Measurements from ENCODE around the gene MYH14.
"Not testable (repeated sequence)": the region's sequence is repeated elsewhere in the genome, so short reads cannot be mapped to it uniquely, and the experiment has no call there.

The MYH14 gene

GRCh38 chr19:50337031-50337430, 133.6 kb downstream of the MYH14 start:
- not testable (repeated sequence) for DNase-seq

DNA sequence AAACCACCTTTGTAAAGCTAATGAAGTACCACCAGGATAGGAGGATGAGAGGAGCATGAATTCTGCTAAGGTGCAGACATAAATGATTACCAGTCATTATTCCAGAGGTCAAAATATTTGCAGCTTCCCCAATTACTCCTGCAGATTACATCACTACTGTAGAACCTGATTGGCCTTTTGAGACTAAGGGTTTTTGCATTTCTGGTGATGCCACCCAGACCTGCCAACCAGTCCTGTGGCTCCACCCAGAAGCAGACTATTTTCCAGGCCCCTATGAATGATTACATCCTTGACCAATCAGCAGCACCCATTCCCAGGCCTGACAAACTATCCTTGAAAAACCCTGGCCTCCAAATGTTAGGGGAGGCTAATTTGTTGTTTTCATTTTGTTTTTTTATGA, 136.9 kb downstream of the MYH14 start:
- DNase-seq = no peak

DNA sequence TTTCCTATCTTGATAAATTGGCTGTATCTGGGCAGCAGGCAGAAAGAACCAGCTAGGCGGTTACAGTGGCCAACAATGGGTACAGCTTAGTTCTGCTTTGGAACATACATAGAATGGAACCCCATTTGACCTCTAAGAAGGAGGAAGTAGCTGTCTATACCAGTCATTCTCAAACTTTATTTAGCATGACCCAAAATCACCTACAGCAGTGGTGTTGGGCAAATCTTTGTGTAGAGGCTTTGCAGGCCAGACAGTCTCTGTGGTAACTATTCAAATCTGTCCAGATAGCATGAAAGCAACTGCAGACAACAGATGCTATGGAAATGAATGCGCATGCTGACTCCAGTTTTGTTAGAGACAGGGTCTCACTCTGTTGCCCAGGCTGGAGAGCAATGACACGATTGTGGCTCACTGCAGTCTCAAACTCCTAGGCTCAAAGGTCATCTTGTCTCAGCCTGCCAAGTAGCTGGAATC, 137.7 kb downstream of the MYH14 start:
- no peak for DNase-seq

GRCh38 chr19:50344661-50345318, 141.4 kb downstream of the MYH14 start:
- DNase-seq = no peak

- not testable (repeated sequence) for DNase-seq
Measured at GRCh38 chr19:50347089-50347581, 143.7 kb downstream of the MYH14 start.

DNA sequence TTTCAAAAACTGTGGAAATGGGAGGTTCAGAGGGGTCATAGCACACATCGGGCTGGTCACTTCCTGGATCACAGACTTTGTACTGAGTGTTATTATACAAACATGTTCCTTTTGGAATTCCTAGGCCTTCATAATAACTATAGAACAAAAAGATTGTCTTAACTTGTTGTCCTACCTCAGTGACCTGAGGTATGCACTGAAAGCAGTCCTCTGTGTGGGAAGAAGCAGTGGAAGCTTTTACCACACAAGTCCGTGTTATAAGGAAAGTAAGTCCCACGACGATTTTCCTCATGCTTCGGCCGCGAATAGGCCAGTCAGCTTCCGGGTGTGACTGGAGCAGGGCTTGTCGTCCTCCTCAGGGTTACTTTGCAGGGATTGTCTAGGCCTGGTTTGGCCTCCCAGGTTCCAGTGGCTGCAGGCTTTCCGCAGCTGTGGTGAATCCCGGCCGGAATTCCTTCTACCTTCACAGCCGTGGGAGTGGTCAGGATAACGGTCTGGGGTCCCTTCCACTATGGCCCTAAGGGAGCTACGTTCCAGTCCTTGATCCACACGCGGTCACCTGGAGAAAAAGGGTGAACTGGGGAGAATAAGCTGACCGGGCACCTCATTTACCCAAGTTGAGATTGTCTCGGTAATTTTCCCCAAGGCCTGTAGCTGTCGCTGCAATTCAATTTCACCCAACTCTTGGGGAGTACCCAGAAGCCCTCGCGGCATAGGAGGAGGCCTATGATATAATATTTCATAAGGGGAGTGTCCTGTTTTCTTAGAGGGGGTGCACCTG, 146.0 kb downstream of the MYH14 start:
- DNase-seq = no peak

DNA sequence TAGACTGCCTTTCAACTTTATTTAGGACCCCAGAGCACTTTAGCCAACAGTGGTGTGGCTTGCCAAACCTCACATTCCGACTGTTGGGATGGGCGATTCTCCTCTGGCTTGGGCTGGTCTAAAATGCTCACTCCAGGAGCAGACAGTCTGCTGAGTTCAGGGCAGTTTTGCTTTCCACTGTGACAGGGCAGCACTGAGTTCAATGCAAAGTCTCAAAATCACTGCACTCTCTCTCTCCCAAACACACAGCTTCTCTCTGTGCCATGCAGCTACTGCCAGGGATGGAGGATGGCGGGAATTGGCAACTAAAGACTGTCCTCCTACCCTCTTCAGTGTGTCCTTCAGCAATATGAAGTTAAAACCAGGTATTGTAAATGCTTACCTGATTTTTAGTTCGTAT, 148.8 kb downstream of the MYH14 start:
- no peak for DNase-seq

GRCh38 chr19:50353487-50353880, 150.1 kb downstream of the MYH14 start:
- DNase-seq = not testable (repeated sequence)

GRCh38 chr19:50356691-50357177, 153.3 kb downstream of the MYH14 start:
- DNase-seq = no peak

GRCh38 chr19:50357178-50358100, 154.0 kb downstream of the MYH14 start:
- peak; percentile 83 for DNase-seq

DNA sequence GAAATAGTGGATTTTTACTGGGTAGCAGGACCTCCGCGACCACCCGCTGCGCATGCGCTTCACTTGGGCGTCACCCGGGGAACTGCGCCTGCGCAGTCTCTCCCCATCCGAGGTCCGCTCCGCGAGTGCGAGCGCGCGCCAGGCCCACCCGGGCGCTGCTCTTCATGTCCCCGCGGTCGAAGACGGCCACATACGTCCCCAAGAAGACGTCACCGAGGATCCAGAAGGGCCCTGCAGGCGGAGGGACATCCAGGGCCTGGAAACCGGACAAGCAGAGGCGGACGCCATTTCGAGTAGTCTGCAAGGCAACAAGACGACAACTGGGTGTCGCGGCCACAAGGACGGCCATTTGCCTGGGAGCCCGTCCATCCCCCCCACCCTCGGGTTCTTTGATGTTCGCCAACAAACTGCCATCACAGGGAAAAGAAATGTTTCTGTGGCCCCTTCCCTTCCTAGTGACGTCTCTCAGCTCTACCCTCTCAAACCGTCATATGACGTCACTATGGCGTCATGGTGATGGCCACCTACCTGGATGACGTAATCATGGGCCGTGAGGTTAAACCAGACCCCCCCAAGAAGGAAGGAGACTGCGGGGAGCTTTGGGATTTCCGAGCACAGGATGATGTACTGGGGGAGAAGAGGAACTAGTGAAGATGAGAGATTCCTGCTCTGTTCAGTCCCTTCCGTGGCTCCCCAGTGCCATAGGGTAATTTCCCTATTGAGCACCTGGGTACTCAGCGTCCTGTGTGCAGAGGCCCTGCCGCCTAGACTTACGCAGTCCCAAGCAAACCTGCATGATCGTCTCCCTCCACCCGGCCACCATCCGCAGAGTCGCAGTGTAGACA, 155.3 kb downstream of the MYH14 start:
- DNase-seq = peak; percentile 71

GRCh38 chr19:50359328-50359818, 156.0 kb downstream of the MYH14 start:
- DNase-seq = no peak
